Hepatocyte (in vitro differentiated cells): ENCODE data around the gene RANBP3L. TPM values are rescaled to one million over a fixed set of nuclear protein-coding genes. Genes with fewer than 3 reads are reported as not detected.

ENCODE experiments used
- DNase-seq: peaks from one replicate; pipeline ENCODE4 v3.0.0-alpha.2; 2016; ENCODE audit warnings: low spot score
- H2AFZ ChIP-seq: fragments of 200-600 bp; sonication (generic); 2 replicates; pipeline ENCODE4 v1.6.0; 2016; ENCODE audit warnings: antibody characterized with exemption, mild to moderate bottlenecking
- H3K27ac ChIP-seq: fragments of 200-600 bp; sonication (generic); 2 replicates; pipeline ENCODE4 v1.5.1; 2016; ENCODE audit warnings: mild to moderate bottlenecking
- H3K27me3 ChIP-seq: fragments of 200-600 bp; sonication (generic); 2 replicates; pipeline ENCODE4 v1.6.1; 2016
- H3K36me3 ChIP-seq: fragments of 200-600 bp; sonication (generic); replicated peaks from 2 replicates; pipeline ENCODE4 v1.5.1; 2016; ENCODE audit warnings: low read depth; ENCODE audit not compliant: insufficient read depth
- H3K4me1 ChIP-seq: fragments of 200-600 bp; sonication (generic); 2 replicates; pipeline ENCODE4 v1.5.1; 2016; ENCODE audit warnings: mild to moderate bottlenecking, moderate library complexity; ENCODE audit not compliant: insufficient read depth
- H3K4me2 ChIP-seq: fragments of 200-600 bp; sonication (generic); 2 replicates; pipeline ENCODE4 v1.6.0; 2016
- H3K4me3 ChIP-seq: fragments of 200-600 bp; sonication (generic); 2 replicates; pipeline ENCODE4 v1.5.1; 2016; ENCODE audit warnings: mild to moderate bottlenecking
- H3K79me2 ChIP-seq: fragments of 200-600 bp; sonication (generic); 2 replicates; pipeline ENCODE4 v1.6.0; 2017; ENCODE audit warnings: mild to moderate bottlenecking
- H3K9me2 ChIP-seq: fragments of 200-600 bp; sonication (generic); replicated peaks from 2 replicates; pipeline ENCODE4 v1.6.0; 2017; ENCODE audit warnings: mild to moderate bottlenecking; ENCODE audit not compliant: insufficient read depth
- H3K9me3 ChIP-seq: fragments of 200-600 bp; sonication (generic); 2 replicates; pipeline ENCODE4 v1.5.1; 2016; ENCODE audit warnings: low read depth, mild to moderate bottlenecking
- H4K20me1 ChIP-seq: fragments of 200-600 bp; sonication (generic); 2 replicates; pipeline ENCODE4 v1.6.0; 2016; ENCODE audit warnings: mild to moderate bottlenecking; ENCODE audit not compliant: insufficient read depth, poor library complexity, severe bottlenecking
- EZH2 ChIP-seq: fragments of 200-600 bp; sonication (generic); IDR thresholded peaks from 2 replicates; pipeline ENCODE4 v1.6.1; 2016; ENCODE audit warnings: antibody characterized with exemption, mild to moderate bottlenecking, borderline replicate concordance
- EZH2phosphoT487 ChIP-seq: fragments of 200-600 bp; sonication (generic); IDR thresholded peaks from one replicate; pipeline ENCODE4 v1.6.1; 2018; ENCODE audit warnings: antibody characterized with exemption, mild to moderate bottlenecking, low read depth, moderate library complexity; ENCODE audit not compliant: unreplicated experiment, severe bottlenecking
- WGBS: methylation state at CpG from one replicate; pipeline ENCODE4 v1.1.6; 2016; ENCODE audit warnings: low lambda C conversion rate; ENCODE audit errors: missing lambda C conversion rate; 5-methylcytosine and 5-hydroxymethylcytosine counted together
- polyA plus RNA-seq: library from polyadenylated mRNA; unstranded; fragments of >200 nt; fragmentation: Nextera tagmentation; extraction: Ambion mirVana; gene quantifications from 2 replicates; pipeline ENCODE4 v1.2.1, GENCODE V29; 2016
- total RNA-seq: library from RNA; depleted of rRNA; stranded (reverse); fragments of >200 nt; gene quantifications from 2 replicates; pipeline ENCODE4 v1.2.3, GENCODE V29; 2014
- TF ChIP-seq, protein P1 (sequence below): fragments of 200-600 bp; sonication (generic); IDR thresholded peaks from 2 replicates; pipeline ENCODE4 v1.5.1; 2016; ENCODE audit warnings: antibody characterized with exemption, mild to moderate bottlenecking; ENCODE audit not compliant: poor library complexity

RANBP3L gene
- total and polyA plus RNA-seq, 2 experiments from 2014 or later = 0.28 to 6.5 TPM

- H3K4me1 ChIP-seq = no peaks in the 10 kb centered on the region
- no peaks in the 10 kb centered on the region for H3K9me3 ChIP-seq
- no peaks in the 10 kb centered on the region for H3K36me3 ChIP-seq
- TF ChIP-seq EZH2phosphoT487 (no peak), EZH2 (no peak)
- TF ChIP-seq, protein P1, sequence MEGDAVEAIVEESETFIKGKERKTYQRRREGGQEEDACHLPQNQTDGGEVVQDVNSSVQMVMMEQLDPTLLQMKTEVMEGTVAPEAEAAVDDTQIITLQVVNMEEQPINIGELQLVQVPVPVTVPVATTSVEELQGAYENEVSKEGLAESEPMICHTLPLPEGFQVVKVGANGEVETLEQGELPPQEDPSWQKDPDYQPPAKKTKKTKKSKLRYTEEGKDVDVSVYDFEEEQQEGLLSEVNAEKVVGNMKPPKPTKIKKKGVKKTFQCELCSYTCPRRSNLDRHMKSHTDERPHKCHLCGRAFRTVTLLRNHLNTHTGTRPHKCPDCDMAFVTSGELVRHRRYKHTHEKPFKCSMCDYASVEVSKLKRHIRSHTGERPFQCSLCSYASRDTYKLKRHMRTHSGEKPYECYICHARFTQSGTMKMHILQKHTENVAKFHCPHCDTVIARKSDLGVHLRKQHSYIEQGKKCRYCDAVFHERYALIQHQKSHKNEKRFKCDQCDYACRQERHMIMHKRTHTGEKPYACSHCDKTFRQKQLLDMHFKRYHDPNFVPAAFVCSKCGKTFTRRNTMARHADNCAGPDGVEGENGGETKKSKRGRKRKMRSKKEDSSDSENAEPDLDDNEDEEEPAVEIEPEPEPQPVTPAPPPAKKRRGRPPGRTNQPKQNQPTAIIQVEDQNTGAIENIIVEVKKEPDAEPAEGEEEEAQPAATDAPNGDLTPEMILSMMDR = no peak
- no peak overlapping the region for H2AFZ ChIP-seq
- H3K9me2 ChIP-seq = no peaks in the 10 kb centered on the region
- H3K79me2 ChIP-seq = no peaks in the 10 kb centered on the region
- DNase-seq = no peak
- 85% methylated on average over 6 of the region's 6 CpGs for WGBS
- H3K4me2 ChIP-seq = no peak overlapping the region
- H4K20me1 ChIP-seq = no peaks in the 10 kb centered on the region
- no peaks in the 10 kb centered on the region for H3K27me3 ChIP-seq
- H3K4me3 ChIP-seq = no peak overlapping the region
- H3K27ac ChIP-seq = no peak overlapping the region
These were observed 27.7 kb downstream of the RANBP3L start for GRCh38 chr5:36273809-36274526.

GRCh38 chr5:36272136-36272690 lies 29.5 kb downstream of the RANBP3L start:
- WGBS = 97% methylated on average over 2 of the region's 2 CpGs

GRCh38 chr5:36270876-36271575 lies 30.7 kb downstream of the RANBP3L start:
- H3K4me3 ChIP-seq = no peak overlapping the region
- no peak for DNase-seq
- H3K9me2 ChIP-seq = no peaks in the 10 kb centered on the region
- H3K4me2 ChIP-seq = no peak overlapping the region
- no peak overlapping the region for H3K27ac ChIP-seq
- H2AFZ ChIP-seq = no peak overlapping the region
- no peaks in the 10 kb centered on the region for H3K27me3 ChIP-seq
- H4K20me1 ChIP-seq = no peaks in the 10 kb centered on the region
- TF ChIP-seq EZH2phosphoT487 (no peak), EZH2 (no peak)
- TF ChIP-seq, protein P1 = no peak
- H3K4me1 ChIP-seq = no peaks in the 10 kb centered on the region
- H3K36me3 ChIP-seq = no peaks in the 10 kb centered on the region
- WGBS = 67% methylated on average over 3 of the region's 3 CpGs
- H3K79me2 ChIP-seq = no peaks in the 10 kb centered on the region
- H3K9me3 ChIP-seq = no peaks in the 10 kb centered on the region

More at GRCh38 chr5:36272136-36272690, 29.5 kb downstream of the RANBP3L start:
- Histone ChIP-seq H3K79me2 (no peaks in the 10 kb centered on the region), H3K4me2 (no peak overlapping the region), H4K20me1 (no peaks in the 10 kb centered on the region), H3K27me3 (no peaks in the 10 kb centered on the region), H3K27ac (no peak overlapping the region), H3K9me3 (no peaks in the 10 kb centered on the region), H2AFZ (no peak overlapping the region), H3K36me3 (no peaks in the 10 kb centered on the region), H3K4me1 (no peaks in the 10 kb centered on the region), H3K4me3 (no peak overlapping the region), H3K9me2 (no peaks in the 10 kb centered on the region)
- TF ChIP-seq, protein P1 = no peak
- TF ChIP-seq EZH2 (no peak), EZH2phosphoT487 (no peak)
- no peak for DNase-seq
